Neural progenitor cell (in vitro differentiated cells): ENCODE data around the gene NPY2R. TPM values are rescaled to one million over a fixed set of nuclear protein-coding genes. Genes with fewer than 3 reads are reported as not detected.

Experiments
- DNase-seq: peaks from one replicate; pipeline ENCODE4 v3.0.0-alpha.2; 2016; ENCODE audit warnings: low spot score
- H2AFZ ChIP-seq: fragments of 200-600 bp; sonication (generic); replicated peaks from 2 replicates; pipeline ENCODE4 v1.6.1; 2016; ENCODE audit warnings: antibody characterized with exemption
- H3F3A ChIP-seq: fragments of 200-600 bp; sonication (generic); 2 replicates; pipeline ENCODE4 v1.6.1; 2016; ENCODE audit warnings: antibody characterized with exemption, low read depth
- H3K27ac ChIP-seq: fragments of 200-600 bp; sonication (generic); 2 replicates; pipeline ENCODE4 v1.5.1; 2016; ENCODE audit warnings: mild to moderate bottlenecking
- H3K27me3 ChIP-seq: fragments of 200-600 bp; sonication (generic); 2 replicates; pipeline ENCODE4 v1.6.1; 2016; ENCODE audit warnings: mild to moderate bottlenecking, moderate library complexity
- H3K36me3 ChIP-seq: fragments of 200-600 bp; sonication (generic); 2 replicates; pipeline ENCODE4 v1.5.1; 2016
- H3K4me1 ChIP-seq: fragments of 200-600 bp; sonication (generic); 2 replicates; pipeline ENCODE4 v1.6.1; 2016; ENCODE audit warnings: mixed run types
- H3K4me2 ChIP-seq: fragments of 200-600 bp; sonication (generic); 2 replicates; pipeline ENCODE4 v1.6.1; 2016
- H3K4me3 ChIP-seq: fragments of 200-600 bp; sonication (generic); 2 replicates; pipeline ENCODE4 v1.5.1; 2016
- H3K79me2 ChIP-seq: fragments of 200-600 bp; sonication (generic); 2 replicates; pipeline ENCODE4 v1.6.1; 2016; ENCODE audit warnings: low read depth
- H3K9ac ChIP-seq: fragments of 200-600 bp; sonication (generic); 2 replicates; pipeline ENCODE4 v1.6.1; 2016
- H3K9me3 ChIP-seq: fragments of 200-600 bp; sonication (generic); 2 replicates; pipeline ENCODE4 v1.5.1; 2016; ENCODE audit warnings: low read depth
- H4K20me1 ChIP-seq: fragments of 200-600 bp; sonication (generic); 2 replicates; pipeline ENCODE4 v1.6.1; 2016; ENCODE audit warnings: low read depth
- H3K27ac Mint-ChIP-seq: 3 replicates; pipeline ENCODE4 v1.8.0; 2021; ENCODE audit warnings: mixed read lengths
- H3K27me3 Mint-ChIP-seq: 2 replicates; pipeline ENCODE4 v1.8.0; 2022; ENCODE audit warnings: low read depth, mild to moderate bottlenecking, inconsistent platforms, moderate library complexity, mixed read lengths; ENCODE audit not compliant: insufficient read depth
- H3K36me3 Mint-ChIP-seq: 3 replicates; pipeline ENCODE4 v1.8.0; 2021; ENCODE audit warnings: mixed read lengths
- H3K4me1 Mint-ChIP-seq: 3 replicates; pipeline ENCODE4 v1.8.0; 2021; ENCODE audit warnings: mixed read lengths
- H3K4me3 Mint-ChIP-seq: 3 replicates; pipeline ENCODE4 v1.8.0; 2021; ENCODE audit warnings: mild to moderate bottlenecking, moderate library complexity, mixed read lengths
- H3K9me3 Mint-ChIP-seq: 3 replicates; pipeline ENCODE4 v1.8.0; 2020; ENCODE audit warnings: mixed read lengths
- CTCF ChIP-seq: fragments of 200-600 bp; sonication (generic); IDR thresholded peaks from 2 replicates; pipeline ENCODE4 v1.5.1; 2017; ENCODE audit warnings: antibody characterized with exemption, mild to moderate bottlenecking
- EZH2 ChIP-seq: fragments of 200-600 bp; sonication (generic); IDR thresholded peaks from 2 replicates; pipeline ENCODE4 v1.6.1; 2017; ENCODE audit warnings: antibody characterized with exemption, mild to moderate bottlenecking, moderate library complexity
- EZH2phosphoT487 ChIP-seq: fragments of 200-600 bp; sonication (generic); IDR thresholded peaks from 2 replicates; pipeline ENCODE4 v1.6.1; 2017; ENCODE audit warnings: antibody characterized with exemption
- total RNA-seq: library from RNA; depleted of rRNA; stranded (reverse); fragments of >200 nt; gene quantifications from 2 replicates; pipeline ENCODE4 v1.2.3, GENCODE V29; 2015; ENCODE audit warnings: low replicate concordance

Gene NPY2R
- total RNA-seq, 1 donor from 2014 or later = 8.5 TPM

GRCh38 chr4:155263480-155263879 is 55.0 kb downstream of the NPY2R start:
- no peak overlapping the region for H3K27ac ChIP-seq
- no peaks in the 10 kb centered on the region for H3K79me2 ChIP-seq
- no peak overlapping the region for H3K9ac ChIP-seq
- Mint-ChIP-seq H3K27ac (no peak overlapping the region), H3K4me3 (no peak overlapping the region), H3K4me1 (no peaks in the 10 kb centered on the region), H3K9me3 (no peaks in the 10 kb centered on the region), H3K36me3 (no peaks in the 10 kb centered on the region), H3K27me3 (no peaks in the 10 kb centered on the region)
- TF ChIP-seq EZH2 (no peak), EZH2phosphoT487 (no peak)
- H3K9me3 ChIP-seq = no peaks in the 10 kb centered on the region
- H4K20me1 ChIP-seq = no peaks in the 10 kb centered on the region
- peaks cover 5% of the 10 kb centered on the region for H3K4me1 ChIP-seq
- no peak overlapping the region for H2AFZ ChIP-seq
- no peak for DNase-seq
- H3K4me2 ChIP-seq = no peak overlapping the region
- H3K36me3 ChIP-seq = no peaks in the 10 kb centered on the region
- no peak overlapping the region for H3K4me3 ChIP-seq
- no peaks in the 10 kb centered on the region for H3F3A ChIP-seq
- H3K27me3 ChIP-seq = no peaks in the 10 kb centered on the region

GRCh38 chr4:155265113-155265512 is 56.7 kb downstream of the NPY2R start:
- no peak overlapping the region for H2AFZ ChIP-seq
- no peaks in the 10 kb centered on the region for H3K36me3 ChIP-seq
- H3K27ac Mint-ChIP-seq = no peak overlapping the region

More at GRCh38 chr4:155265113-155265512, 56.7 kb downstream of the NPY2R start:
- Histone ChIP-seq H4K20me1 (no peaks in the 10 kb centered on the region), H3F3A (no peaks in the 10 kb centered on the region), H3K9ac (no peak overlapping the region), H3K4me3 (no peak overlapping the region), H3K4me1 (peaks cover 10% of the 10 kb centered on the region), H3K79me2 (no peaks in the 10 kb centered on the region), H3K27ac (no peak overlapping the region), H3K4me2 (no peak overlapping the region), H3K27me3 (no peaks in the 10 kb centered on the region), H3K9me3 (no peaks in the 10 kb centered on the region)
- no peaks in the 10 kb centered on the region for H3K27me3 Mint-ChIP-seq
- DNase-seq = no peak
- no peak overlapping the region for H3K4me3 Mint-ChIP-seq
- no peaks in the 10 kb centered on the region for H3K9me3 Mint-ChIP-seq
- TF ChIP-seq EZH2 = no peak
- TF ChIP-seq CTCF = no peak
- no peak for TF ChIP-seq EZH2phosphoT487
- no peaks in the 10 kb centered on the region for H3K36me3 Mint-ChIP-seq
- H3K4me1 Mint-ChIP-seq = peaks cover 2% of the 10 kb centered on the region

Other genes starting within 250 kb of the NPY2R start
- gene MAP9, start 168.3 kb downstream of the NPY2R start, total RNA-seq = 14.2 and 29.1 TPM in 2 replicates